Spleen (tissue), 11 donors: ENCODE data around the gene PTAFR. TPM values are rescaled to one million over a fixed set of nuclear protein-coding genes. Genes with fewer than 3 reads are reported as not detected.

Source experiments
- DNase-seq: peaks from one replicate; pipeline ENCODE4 v3.0.0-alpha.2; 2020
- H3K27ac ChIP-seq, 8 donors: fragments of 200-600 bp; sonication (generic) in 7 of 8; 1 replicate in 4 of 8; 2 replicates in 4 of 8; pipeline versions ENCODE4 v1.5.0 to v1.8.0; 2016 to 2021; ENCODE audit warnings: inconsistent platforms in 4 of 8, mild to moderate bottlenecking in 4 of 8, moderate library complexity in 1 of 8
- H3K27me3 ChIP-seq, 7 donors: fragments of 200-600 bp; sonication (generic) in 6 of 7; replicated peaks in 1 of 7; 1 replicate in 4 of 7; 2 replicates in 3 of 7; pipeline versions ENCODE4 v1.5.0 to v1.8.0; 2016 to 2021; ENCODE audit warnings: inconsistent platforms in 3 of 7, mild to moderate bottlenecking in 1 of 7
- H3K36me3 ChIP-seq, 6 donors: fragments of 200-600 bp; sonication (generic) in 5 of 6; 1 replicate in 4 of 6; 2 replicates in 2 of 6; pipeline versions ENCODE4 v1.5.0 to v1.8.0; 2016 to 2021; ENCODE audit warnings: inconsistent platforms in 2 of 6
- H3K4me1 ChIP-seq, 6 donors: fragments of 200-600 bp; sonication (generic) in 5 of 6; 1 replicate in 3 of 6; 2 replicates in 3 of 6; pipeline versions ENCODE4 v1.5.0 to v1.8.0; 2016 to 2021; ENCODE audit warnings: inconsistent platforms in 3 of 6
- H3K4me3 ChIP-seq, 8 donors: fragments of 200-600 bp; sonication (generic) in 7 of 8; 1 replicate in 4 of 8; 2 replicates in 4 of 8; pipeline versions ENCODE4 v1.5.0 to v1.8.0; 2016 to 2021; ENCODE audit warnings: inconsistent platforms in 4 of 8, mild to moderate bottlenecking in 4 of 8, moderate library complexity in 2 of 8
- H3K9me3 ChIP-seq, 8 donors: fragments of 200-600 bp; sonication (generic) in 7 of 8; 1 replicate in 4 of 8; 2 replicates in 4 of 8; pipeline versions ENCODE4 v1.5.0 to v1.8.0; 2016 to 2021; ENCODE audit warnings: inconsistent platforms in 4 of 8
- POLR2A ChIP-seq, 3 donors: fragments of 450-650 bp; IDR thresholded peaks; one replicate each; pipeline ENCODE4 v1.5.1; 2017; ENCODE audit warnings: antibody characterized with exemption in 3 of 3, mild to moderate bottlenecking in 1 of 3
- POLR2AphosphoS5 ChIP-seq, 3 donors: sonication (generic); formaldehyde crosslinking; IDR thresholded peaks; one replicate each; pipeline ENCODE4 v1.5.1; 2017; ENCODE audit warnings: antibody characterized with exemption in 3 of 3
- WGBS, 5 donors: extraction: QIAGEN DNeasy Blood & Tissue Kit in 3 of 5; methylation state at CpG; one replicate each; pipeline versions ENCODE4 v1.1.5 to v1.1.7; 2013 to 2018; 5-methylcytosine and 5-hydroxymethylcytosine counted together
- intact Hi-C: fragments of 100-400 bp; cut with DNase I; formaldehyde crosslinking; loops from one replicate; pipeline ENCODE4 v1.15.0; 2023; ENCODE audit warnings: low total_unique reads
- polyA plus RNA-seq, 3 donors: library from polyadenylated mRNA; stranded (reverse); fragments of 200-250 nt; gene quantifications; one replicate each; pipeline ENCODE4 v1.2.1, GENCODE V29; 2013
- total RNA-seq, 7 donors: library from RNA; depleted of rRNA in 3 of 7; stranded (reverse); fragments of >200 nt in 3 of 7; fragmentation: NEBNext Ultra II Directional in 4 of 7; extraction: Animal tissue kit (Norgen Biotek cat#: 25700) in 4 of 7; gene quantifications; one replicate each; pipeline versions ENCODE4 v1.1.0 to v1.2.1, GENCODE V29; 2016 to 2021
- TF ChIP-seq, protein P1 (sequence below), 11 experiments: fragments of 200-600 bp in 7 of 11; fragments of 450-650 bp in 4 of 11; sonication (generic) in 4 of 11; IDR thresholded peaks in 8 of 11; conservative IDR thresholded peaks in 3 of 11; 1 replicate in 7 of 11; 2 replicates in 4 of 11; pipeline versions ENCODE4 v1.4.0 to v1.8.0; 2016 to 2021; ENCODE audit warnings: antibody characterized with exemption in 11 of 11, inconsistent platforms in 4 of 11, mild to moderate bottlenecking in 1 of 11
- donor health status: healthy with polysubstance abuse.
- donor health status: DM: no; HTN: no; CAD: no; lungs with moderate emphysema.
- donor health status: DM: no; HTN: no; CAD: no.
- donor health status: Bipolar disorder and iron deficiency.
- donor health status: healthy.
- donor health status: DM: no; HTN: no; CAD: no.
- donor health status: DM: yes; HTN: yes; CAD: no.

Gene PTAFR
- total and polyA plus RNA-seq, 10 donors: 5.0 to 32.2 (median 24.0) TPM

DNA sequence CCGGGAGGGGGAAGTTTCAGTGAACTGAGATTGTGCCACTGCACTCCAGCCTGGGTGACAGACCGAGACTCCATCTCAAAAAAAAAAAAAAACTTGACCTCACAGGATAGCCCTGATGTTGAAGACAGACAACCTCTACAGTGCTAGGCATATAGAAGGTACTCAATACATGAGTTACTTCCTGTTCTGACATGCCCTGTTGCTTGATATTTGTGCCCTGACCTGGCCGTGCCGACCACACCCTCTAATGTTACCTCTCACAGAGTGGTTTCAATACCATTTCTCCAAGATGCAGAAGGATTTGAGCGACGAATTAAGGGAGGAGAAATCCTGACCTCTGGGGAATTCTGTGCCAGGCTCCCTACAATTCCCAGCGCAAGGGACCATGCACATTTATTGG is 5.2 kb downstream of the PTAFR start:
- TF ChIP-seq, protein P1, sequence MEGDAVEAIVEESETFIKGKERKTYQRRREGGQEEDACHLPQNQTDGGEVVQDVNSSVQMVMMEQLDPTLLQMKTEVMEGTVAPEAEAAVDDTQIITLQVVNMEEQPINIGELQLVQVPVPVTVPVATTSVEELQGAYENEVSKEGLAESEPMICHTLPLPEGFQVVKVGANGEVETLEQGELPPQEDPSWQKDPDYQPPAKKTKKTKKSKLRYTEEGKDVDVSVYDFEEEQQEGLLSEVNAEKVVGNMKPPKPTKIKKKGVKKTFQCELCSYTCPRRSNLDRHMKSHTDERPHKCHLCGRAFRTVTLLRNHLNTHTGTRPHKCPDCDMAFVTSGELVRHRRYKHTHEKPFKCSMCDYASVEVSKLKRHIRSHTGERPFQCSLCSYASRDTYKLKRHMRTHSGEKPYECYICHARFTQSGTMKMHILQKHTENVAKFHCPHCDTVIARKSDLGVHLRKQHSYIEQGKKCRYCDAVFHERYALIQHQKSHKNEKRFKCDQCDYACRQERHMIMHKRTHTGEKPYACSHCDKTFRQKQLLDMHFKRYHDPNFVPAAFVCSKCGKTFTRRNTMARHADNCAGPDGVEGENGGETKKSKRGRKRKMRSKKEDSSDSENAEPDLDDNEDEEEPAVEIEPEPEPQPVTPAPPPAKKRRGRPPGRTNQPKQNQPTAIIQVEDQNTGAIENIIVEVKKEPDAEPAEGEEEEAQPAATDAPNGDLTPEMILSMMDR (IDR thresholded peaks at IDR 0.05 in 8 of 11, conservative IDR thresholded peaks at IDR 0.05 in 3 of 11): no peak
- TF ChIP-seq POLR2AphosphoS5 (IDR thresholded peaks at IDR 0.05): no peak
- no peak for TF ChIP-seq POLR2A (IDR thresholded peaks at IDR 0.05)
- peak; percentile 63 for DNase-seq
- H3K27ac ChIP-seq: peak overlapping the region in 4 of 8 donors; percentile 70 to 88 (median 82)
- peaks cover 25 to 83% (median 77%) of the 10 kb centered on the region in 6 donors for H3K4me1 ChIP-seq
- intact Hi-C loops: no loop called here
- 60 to 80% (median 79%) methylated on average over 7 of the region's 7 CpGs for WGBS, 5 donors
- peak overlapping the region in 1 of 8 donors; percentile 64 for H3K4me3 ChIP-seq
- peaks cover 0 to 35% (median 0%) of the 10 kb centered on the region in 6 donors for H3K36me3 ChIP-seq
- no peaks in the 10 kb centered on the region for H3K9me3 ChIP-seq
- H3K27me3 ChIP-seq: no peaks in the 10 kb centered on the region

DNA sequence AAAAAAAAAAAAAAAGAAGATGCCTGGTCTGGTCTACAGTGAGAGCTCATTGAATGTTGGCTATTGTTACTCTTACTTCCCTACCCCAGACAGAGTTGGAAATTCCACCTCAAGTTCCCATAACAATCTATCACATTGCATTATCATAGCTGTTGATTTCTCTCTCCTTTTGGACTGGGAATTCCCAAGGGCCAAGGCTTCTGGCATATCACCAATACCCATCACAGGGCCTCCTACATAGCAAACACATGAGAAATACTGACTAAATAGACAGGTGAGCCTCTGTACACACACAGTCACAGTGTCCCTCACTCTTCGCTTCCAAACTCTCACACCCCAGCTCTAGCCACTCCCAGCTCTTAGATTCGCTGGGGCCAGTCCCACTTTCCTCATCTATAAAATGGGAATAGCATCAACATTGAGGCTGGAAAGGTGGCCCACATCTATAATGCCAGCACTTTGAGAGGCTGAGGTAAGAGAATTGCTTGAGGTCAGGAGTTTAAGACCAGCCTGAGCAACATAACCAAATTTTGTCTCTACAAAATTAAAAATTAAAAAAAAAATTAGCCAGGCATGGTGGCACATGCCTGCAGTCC is 6.4 kb downstream of the PTAFR start:
- TF ChIP-seq POLR2AphosphoS5 (IDR thresholded peaks at IDR 0.05) (no peak), POLR2A (IDR thresholded peaks at IDR 0.05) (no peak)
- TF ChIP-seq, protein P1 (IDR thresholded peaks at IDR 0.05 in 8 of 11, conservative IDR thresholded peaks at IDR 0.05 in 3 of 11): no peak
- no peaks in the 10 kb centered on the region for H3K9me3 ChIP-seq
- DNase-seq: peak; percentile 15
- intact Hi-C loops: no loop called here
- H3K27ac ChIP-seq: peak overlapping the region in 4 of 8 donors; percentile 3 to 88 (median 52)
- H3K4me1 ChIP-seq: peaks cover 25 to 71% (median 68%) of the 10 kb centered on the region in 6 donors
- H3K4me3 ChIP-seq: no peak overlapping the region
- 94 to 98% (median 96%) methylated on average over 2 of the region's 2 CpGs for WGBS, 5 donors
- peaks cover 0 to 35% (median 0%) of the 10 kb centered on the region in 6 donors for H3K36me3 ChIP-seq
- no peaks in the 10 kb centered on the region for H3K27me3 ChIP-seq

DNA sequence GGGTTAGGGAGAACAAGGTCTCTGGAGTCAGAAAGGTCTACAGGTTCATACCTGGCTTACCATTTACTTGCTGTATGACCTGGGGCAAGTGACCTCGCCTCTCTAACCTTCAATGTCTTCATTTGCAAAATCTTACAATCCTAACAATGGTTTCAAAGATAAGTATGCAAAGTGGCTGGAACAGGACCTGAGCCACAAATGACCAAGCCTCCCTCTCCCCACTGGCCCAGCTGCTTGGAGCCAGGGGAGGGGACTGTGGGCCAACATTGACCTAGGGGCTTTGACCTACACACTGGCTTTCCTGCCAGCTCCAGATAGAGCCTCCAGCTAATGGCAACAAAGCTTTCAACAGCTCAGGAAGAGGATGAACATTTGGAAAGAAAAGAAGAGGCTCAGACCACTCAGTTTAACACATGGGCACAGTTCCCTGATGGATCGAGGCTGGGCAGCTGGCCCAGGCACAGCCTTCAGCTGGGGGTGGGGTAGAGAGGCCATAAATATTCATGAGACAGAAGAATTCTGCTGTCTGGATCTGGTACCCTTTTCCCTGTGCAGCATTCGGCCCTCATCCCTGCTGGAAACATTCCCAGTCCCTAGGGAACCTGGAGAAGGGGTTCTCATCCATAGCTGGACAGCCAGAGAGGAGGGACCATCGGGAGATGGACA is 12.9 kb downstream of the PTAFR start:
- no peak for TF ChIP-seq POLR2A (IDR thresholded peaks at IDR 0.05)
- TF ChIP-seq, protein P1 (IDR thresholded peaks at IDR 0.05 in 8 of 11, conservative IDR thresholded peaks at IDR 0.05 in 3 of 11): no peak
- TF ChIP-seq POLR2AphosphoS5 (IDR thresholded peaks at IDR 0.05): no peak
- 65 to 78% (median 77%) methylated on average over 4 of the region's 4 CpGs for WGBS, 5 donors
- no peaks in the 10 kb centered on the region for H3K9me3 ChIP-seq
- H3K27me3 ChIP-seq: no peaks in the 10 kb centered on the region
- peaks cover 0 to 12% (median 0%) of the 10 kb centered on the region in 6 donors for H3K36me3 ChIP-seq
- peak; percentile 11 for DNase-seq
- peaks cover 0 to 64% (median 28%) of the 10 kb centered on the region in 6 donors for H3K4me1 ChIP-seq
- H3K4me3 ChIP-seq: no peak overlapping the region
- intact Hi-C loops: no loop called here
- H3K27ac ChIP-seq: no peak overlapping the region

GRCh38 chr1:28162151-28162550 is 14.3 kb downstream of the PTAFR start:
- DNase-seq: peak; percentile 19
- WGBS, 5 donors: 89 to 95% (median 91%) methylated on average over 6 to 7 of the region's 7 CpGs
- Histone ChIP-seq H3K4me1 (peaks cover 0 to 70% (median 24%) of the 10 kb centered on the region in 6 donors), H3K4me3 (no peak overlapping the region), H3K9me3 (no peaks in the 10 kb centered on the region), H3K27me3 (no peaks in the 10 kb centered on the region), H3K27ac (peak overlapping the region in 2 of 8 donors; percentile 73 to 74), H3K36me3 (peaks cover 0 to 4% (median 0%) of the 10 kb centered on the region in 6 donors)
- TF ChIP-seq POLR2A (IDR thresholded peaks at IDR 0.05) (no peak), POLR2AphosphoS5 (IDR thresholded peaks at IDR 0.05) (no peak)
- TF ChIP-seq, protein P1 (IDR thresholded peaks at IDR 0.05 in 8 of 11, conservative IDR thresholded peaks at IDR 0.05 in 3 of 11): no peak
- intact Hi-C loops: no loop called here
